Calu3 (cell line): ENCODE measurements around the gene GSTT4. TPM values are rescaled to one million over a fixed set of nuclear protein-coding genes. Genes with fewer than 3 reads are reported as not detected.
"Not testable (repeated sequence)": the region's sequence is repeated elsewhere in the genome, so short reads cannot be mapped to it uniquely, and the experiment has no call there.

Source experiments
- BruUV-seq: library from RNA; stranded (reverse); fragments of 400-500 nt; replicated peaks from 2 replicates; lab custom pipeline; 2021; lab: Mats Ljungman, UMichigan
- CTCF ChIA-PET: fragments of 300-600 bp; sonication (Branson Sonifier 250); formaldehyde crosslinking; loops from one replicate; lab custom pipeline; 2022; ENCODE audit warnings: antibody characterized with exemption; lab: Charles Lee
- DNase-seq: peaks from one replicate; pipeline ENCODE4 v3.0.0; 2022
- H3K27ac Mint-ChIP-seq: one replicate; pipeline ENCODE4 v1.8.0; 2022; ENCODE audit warnings: mixed read lengths; ENCODE audit not compliant: unreplicated experiment
- H3K27me3 Mint-ChIP-seq: one replicate; pipeline ENCODE4 v1.8.0; 2022; ENCODE audit warnings: mixed read lengths; ENCODE audit not compliant: unreplicated experiment
- H3K36me3 Mint-ChIP-seq: one replicate; pipeline ENCODE4 v1.8.0; 2022; ENCODE audit warnings: mild to moderate bottlenecking, moderate library complexity, mixed read lengths; ENCODE audit not compliant: insufficient read depth, unreplicated experiment
- H3K4me1 Mint-ChIP-seq: one replicate; pipeline ENCODE4 v1.8.0; 2022; ENCODE audit warnings: mild to moderate bottlenecking, low read depth, mixed read lengths; ENCODE audit not compliant: unreplicated experiment
- H3K4me3 Mint-ChIP-seq: one replicate; pipeline ENCODE4 v1.8.0; 2022; ENCODE audit warnings: mild to moderate bottlenecking, low read depth, moderate library complexity, mixed read lengths; ENCODE audit not compliant: unreplicated experiment
- H3K9me3 Mint-ChIP-seq: one replicate; pipeline ENCODE4 v1.8.0; 2022; ENCODE audit warnings: low read depth, mixed read lengths; ENCODE audit not compliant: unreplicated experiment
- intact Hi-C: fragments of 100-400 bp; cut with micrococcal nuclease; formaldehyde crosslinking; loops from one replicate; pipeline ENCODE4 v1.10.0; 2022; ENCODE audit not compliant: unreplicated experiment
- total RNA-seq: library from RNA; stranded (reverse); gene quantifications from 2 replicates; pipeline ENCODE4 v1.2.3, GENCODE V29; 2022
- TF ChIP-seq, protein P1 (sequence below): fragments of 200-600 bp; IDR thresholded peaks from one replicate; pipeline ENCODE4 v1.8.0; 2022; ENCODE audit warnings: antibody characterized with exemption; ENCODE audit not compliant: unreplicated experiment

The GSTT4 gene
- total RNA-seq, 1 experiment from 2014 or later, result not detected

- no peak overlapping the region for H3K27ac Mint-ChIP-seq
- CTCF ChIA-PET, result no interaction called here
- H3K4me3 Mint-ChIP-seq, result no peak overlapping the region
- H3K9me3 Mint-ChIP-seq, result no peaks in the 10 kb centered on the region
- H3K36me3 Mint-ChIP-seq, result no peaks in the 10 kb centered on the region
- peaks cover 6% of the 10 kb centered on the region for H3K4me1 Mint-ChIP-seq
- no TSS peak for BruUV-seq
- peak; percentile 21 for DNase-seq
- no peaks in the 10 kb centered on the region for H3K27me3 Mint-ChIP-seq
- TF ChIP-seq, protein P1, sequence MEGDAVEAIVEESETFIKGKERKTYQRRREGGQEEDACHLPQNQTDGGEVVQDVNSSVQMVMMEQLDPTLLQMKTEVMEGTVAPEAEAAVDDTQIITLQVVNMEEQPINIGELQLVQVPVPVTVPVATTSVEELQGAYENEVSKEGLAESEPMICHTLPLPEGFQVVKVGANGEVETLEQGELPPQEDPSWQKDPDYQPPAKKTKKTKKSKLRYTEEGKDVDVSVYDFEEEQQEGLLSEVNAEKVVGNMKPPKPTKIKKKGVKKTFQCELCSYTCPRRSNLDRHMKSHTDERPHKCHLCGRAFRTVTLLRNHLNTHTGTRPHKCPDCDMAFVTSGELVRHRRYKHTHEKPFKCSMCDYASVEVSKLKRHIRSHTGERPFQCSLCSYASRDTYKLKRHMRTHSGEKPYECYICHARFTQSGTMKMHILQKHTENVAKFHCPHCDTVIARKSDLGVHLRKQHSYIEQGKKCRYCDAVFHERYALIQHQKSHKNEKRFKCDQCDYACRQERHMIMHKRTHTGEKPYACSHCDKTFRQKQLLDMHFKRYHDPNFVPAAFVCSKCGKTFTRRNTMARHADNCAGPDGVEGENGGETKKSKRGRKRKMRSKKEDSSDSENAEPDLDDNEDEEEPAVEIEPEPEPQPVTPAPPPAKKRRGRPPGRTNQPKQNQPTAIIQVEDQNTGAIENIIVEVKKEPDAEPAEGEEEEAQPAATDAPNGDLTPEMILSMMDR, result no peak
- intact Hi-C loops, result no loop called here
Observed at GRCh38 chr22:24002272-24002671, 3.0 kb downstream of the GSTT4 start.

DNA sequence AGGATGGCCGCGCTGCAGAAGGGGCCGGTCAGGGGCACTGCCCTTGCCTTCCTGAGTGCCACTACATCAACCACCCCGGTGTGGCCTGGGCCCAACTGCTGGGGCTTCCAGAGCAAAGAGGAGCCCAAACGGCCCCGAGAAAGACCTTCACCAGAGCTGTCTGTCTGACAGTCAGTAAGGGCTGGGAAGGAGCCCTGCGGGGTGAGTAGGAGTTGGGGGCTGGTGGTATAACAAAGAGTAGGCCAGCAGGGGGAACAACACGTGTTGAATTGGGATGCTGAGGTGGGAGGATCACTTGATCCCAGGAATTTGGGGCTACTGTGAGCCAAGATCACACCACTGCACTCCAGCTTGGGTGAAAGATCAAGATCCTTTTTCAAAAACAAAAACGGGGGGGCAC, 3.9 kb downstream of the GSTT4 start:
- BruUV-seq, result no TSS peak
- Mint-ChIP-seq H3K27ac (no peak overlapping the region), H3K9me3 (no peaks in the 10 kb centered on the region), H3K4me3 (no peak overlapping the region), H3K4me1 (peaks cover 6% of the 10 kb centered on the region), H3K27me3 (no peaks in the 10 kb centered on the region), H3K36me3 (no peaks in the 10 kb centered on the region)
- DNase-seq, result no peak
- intact Hi-C loops, result no loop called here
- CTCF ChIA-PET, result no interaction called here
- TF ChIP-seq, protein P1, result no peak

GRCh38 chr22:23999779-24000178, 5.5 kb downstream of the GSTT4 start:
- H3K4me1 Mint-ChIP-seq, H3K27me3 Mint-ChIP-seq, H3K27ac Mint-ChIP-seq, H3K4me3 Mint-ChIP-seq, BruUV-seq, H3K36me3 Mint-ChIP-seq, DNase-seq, H3K9me3 Mint-ChIP-seq, intact Hi-C loops, CTCF ChIA-PET: not testable (repeated sequence)

- intact Hi-C loops, result no loop called here
- Mint-ChIP-seq H3K9me3 (no peaks in the 10 kb centered on the region), H3K27me3 (no peaks in the 10 kb centered on the region), H3K4me3 (no peak overlapping the region), H3K27ac (no peak overlapping the region), H3K36me3 (no peaks in the 10 kb centered on the region), H3K4me1 (peaks cover 6% of the 10 kb centered on the region)
- no peak for DNase-seq
- CTCF ChIA-PET, result no interaction called here
- TF ChIP-seq, protein P1, result no peak
- no TSS peak for BruUV-seq
Observed at GRCh38 chr22:23997092-23997491, 8.2 kb downstream of the GSTT4 start.

GRCh38 chr22:23993581-23994177, 11.6 kb downstream of the GSTT4 start:
- H3K36me3 Mint-ChIP-seq, H3K4me1 Mint-ChIP-seq, DNase-seq, BruUV-seq, CTCF ChIA-PET, H3K9me3 Mint-ChIP-seq, H3K4me3 Mint-ChIP-seq, H3K27ac Mint-ChIP-seq, intact Hi-C loops, H3K27me3 Mint-ChIP-seq: not testable (repeated sequence)

- H3K27ac Mint-ChIP-seq, CTCF ChIA-PET, H3K4me1 Mint-ChIP-seq, H3K27me3 Mint-ChIP-seq, H3K4me3 Mint-ChIP-seq, BruUV-seq, H3K36me3 Mint-ChIP-seq, DNase-seq, intact Hi-C loops, H3K9me3 Mint-ChIP-seq: not testable (repeated sequence)
Observed at GRCh38 chr22:23993080-23993479, 12.2 kb downstream of the GSTT4 start.

DNA sequence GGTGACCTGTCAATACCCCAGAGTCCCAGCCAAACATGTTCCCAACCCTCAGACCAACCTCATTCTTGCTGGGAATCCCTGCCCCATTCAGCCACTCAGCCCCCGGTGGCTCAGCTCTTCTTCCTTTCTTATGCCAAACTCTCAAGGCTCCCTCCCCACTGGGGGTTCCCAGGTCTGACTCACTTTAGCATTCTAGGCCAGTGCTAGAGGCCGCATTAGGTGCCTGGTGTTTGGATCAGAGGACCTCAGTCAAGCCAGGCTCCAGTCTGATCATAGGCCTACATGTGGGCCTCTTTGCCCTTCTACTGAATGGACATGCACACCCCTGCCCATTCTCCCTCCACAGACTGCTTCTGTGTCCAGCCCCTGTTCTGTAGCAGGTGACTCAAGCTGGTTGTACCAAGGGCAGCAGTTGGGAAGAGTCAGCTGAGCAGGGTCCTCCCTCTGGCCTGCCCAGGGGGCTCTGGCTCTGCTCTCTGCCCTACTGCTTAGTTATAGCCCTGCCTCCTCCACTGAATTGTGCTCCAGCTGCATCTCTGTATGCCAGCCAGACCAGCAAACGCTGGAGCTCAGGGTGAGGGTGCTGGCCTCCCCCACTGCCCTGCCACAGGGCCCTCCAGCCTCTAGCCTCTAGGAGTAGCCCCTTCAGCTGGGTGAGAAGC, 15.5 kb downstream of the GSTT4 start:
- H3K27me3 Mint-ChIP-seq, BruUV-seq: not testable (repeated sequence)
- intact Hi-C loops, result loop anchor here (10.0 kb wide), 1 partner anchor 195 kb away; the partner anchor contains the start of gene SUSD2

More for the DNA sequence above, 15.5 kb downstream of the GSTT4 start:
- H3K4me3 Mint-ChIP-seq, H3K27ac Mint-ChIP-seq, CTCF ChIA-PET, H3K4me1 Mint-ChIP-seq, H3K9me3 Mint-ChIP-seq, DNase-seq, H3K36me3 Mint-ChIP-seq: not testable (repeated sequence)
